SK-N-SH treated with all-trans-retinoic acid at 6 μM for 48 hours (cell line): Measurements from ENCODE around the gene MAGEC3.

ENCODE experiments used
- ATAC-seq: fragments of 200-7000 bp; cut with Tn5 transposase; 3 replicates; pipeline ENCODE4 v1.9.1; 2020; ENCODE audit warnings: mild to moderate bottlenecking, moderate library complexity
- ARNTL ChIP-seq: fragments of 450-650 bp; formaldehyde crosslinking; IDR thresholded peaks from 2 replicates; pipeline ENCODE4 v1.5.0; 2020; ENCODE audit warnings: low read depth, mild to moderate bottlenecking, moderate library complexity, borderline replicate concordance
- BACH2 ChIP-seq: fragments of 250-450 bp; sonication (Bioruptor Pico); IDR thresholded peaks from 2 replicates; pipeline ENCODE4 v1.9.0; 2021; ENCODE audit warnings: mild to moderate bottlenecking, borderline replicate concordance
- ESRRG ChIP-seq: fragments of 250-450 bp; sonication (Bioruptor Pico); IDR thresholded peaks from 2 replicates; pipeline ENCODE4 v1.6.1; 2021; ENCODE audit warnings: mild to moderate bottlenecking
- GLIS3 ChIP-seq: fragments of 250-450 bp; sonication (Bioruptor Pico); IDR thresholded peaks from 2 replicates; pipeline ENCODE4 v1.5.0; 2020; ENCODE audit warnings: mild to moderate bottlenecking, moderate library complexity
- OSR1 ChIP-seq: fragments of 250-450 bp; sonication (Bioruptor Pico); IDR thresholded peaks from 2 replicates; pipeline ENCODE4 v1.8.0; 2022; ENCODE audit warnings: moderate library complexity, mild to moderate bottlenecking, inconsistent platforms
- PPARA ChIP-seq: fragments of 250-450 bp; sonication (Bioruptor Pico); IDR thresholded peaks from 2 replicates; pipeline ENCODE4 v1.5.0; 2020; ENCODE audit warnings: mild to moderate bottlenecking, borderline replicate concordance
- RARB ChIP-seq: fragments of 250-450 bp; sonication (Bioruptor Pico); IDR thresholded peaks from 2 replicates; pipeline ENCODE4 v1.8.0; 2021; ENCODE audit warnings: mild to moderate bottlenecking, moderate library complexity
- SNAI2 ChIP-seq: fragments of 250-450 bp; sonication (Bioruptor Pico); IDR thresholded peaks from 2 replicates; pipeline ENCODE4 v1.5.0; 2020; ENCODE audit warnings: mild to moderate bottlenecking, moderate library complexity
- TCF4 ChIP-seq: fragments of 250-450 bp; sonication (Bioruptor Pico); IDR thresholded peaks from 2 replicates; pipeline ENCODE4 v1.8.0; 2021; ENCODE audit warnings: mild to moderate bottlenecking, moderate library complexity, borderline replicate concordance
- ZFP3 ChIP-seq: fragments of 250-450 bp; sonication (Bioruptor Pico); IDR thresholded peaks from 2 replicates; pipeline ENCODE4 v1.5.0; 2020; ENCODE audit warnings: mild to moderate bottlenecking, moderate library complexity
- ZFP30 ChIP-seq: fragments of 450-650 bp; formaldehyde crosslinking; IDR thresholded peaks from 2 replicates; pipeline ENCODE4 v1.5.0; 2022; ENCODE audit warnings: mild to moderate bottlenecking, moderate library complexity
- ZNF565 ChIP-seq: fragments of 450-650 bp; formaldehyde crosslinking; conservative IDR thresholded peaks from 2 replicates; pipeline ENCODE4 v1.5.0; 2020; ENCODE audit warnings: low read depth, mild to moderate bottlenecking, moderate library complexity
- ZNF70 ChIP-seq: fragments of 450-650 bp; formaldehyde crosslinking; IDR thresholded peaks from 2 replicates; pipeline ENCODE4 v1.5.0; 2020; ENCODE audit warnings: mild to moderate bottlenecking, moderate library complexity
- ZNF8 ChIP-seq: fragments of 450-650 bp; formaldehyde crosslinking; IDR thresholded peaks from 2 replicates; pipeline ENCODE4 v1.5.0; 2020; ENCODE audit warnings: mild to moderate bottlenecking, moderate library complexity
- TF ChIP-seq, protein P1 (sequence below): fragments of 250-450 bp; sonication (Bioruptor Pico); IDR thresholded peaks from 2 replicates; pipeline ENCODE4 v1.5.1; 2020; ENCODE audit warnings: low read depth, mild to moderate bottlenecking, moderate library complexity
- TF ChIP-seq, protein P2 (sequence below): fragments of 250-450 bp; sonication (Bioruptor Pico); IDR thresholded peaks from 2 replicates; pipeline ENCODE4 v1.8.0; 2021; ENCODE audit warnings: low read depth, mild to moderate bottlenecking, moderate library complexity, borderline replicate concordance
- TF ChIP-seq, protein P3 (sequence below): fragments of 250-450 bp; sonication (Bioruptor Pico); IDR thresholded peaks from 2 replicates; pipeline ENCODE4 v1.5.1; 2021; ENCODE audit warnings: mild to moderate bottlenecking, moderate library complexity
- TF ChIP-seq, protein P4 (sequence below): fragments of 250-450 bp; sonication (Bioruptor Pico); IDR thresholded peaks from 2 replicates; pipeline ENCODE4 v1.8.0; 2020; ENCODE audit warnings: mild to moderate bottlenecking, moderate library complexity, borderline replicate concordance

MAGEC3 gene

DNA sequence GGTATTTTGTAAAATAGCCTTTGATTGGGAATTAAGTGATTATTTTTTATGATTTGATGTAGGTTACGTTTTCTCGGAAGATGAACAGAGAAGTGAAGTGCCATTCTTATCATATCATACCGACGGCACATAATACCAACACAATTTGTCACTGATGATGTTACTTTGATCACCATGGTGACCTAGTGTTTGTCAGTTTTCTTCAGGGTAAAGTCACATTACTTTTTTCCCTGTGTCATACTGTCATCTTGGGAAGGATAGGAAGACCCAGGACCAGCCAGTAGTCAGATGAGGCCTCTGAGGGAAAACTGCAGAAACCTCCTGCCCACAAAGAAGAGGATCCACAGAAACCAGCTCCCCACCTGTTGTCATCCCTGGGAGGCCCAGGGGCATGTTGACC, 64.2 kb downstream of the MAGEC3 start:
- TF ChIP-seq PPARA (CRISPR knock-in tag) (no peak), ZNF70 (CRISPR knock-in tag) (no peak), SNAI2 (CRISPR knock-in tag) (no peak)
- TF ChIP-seq, protein P1, sequence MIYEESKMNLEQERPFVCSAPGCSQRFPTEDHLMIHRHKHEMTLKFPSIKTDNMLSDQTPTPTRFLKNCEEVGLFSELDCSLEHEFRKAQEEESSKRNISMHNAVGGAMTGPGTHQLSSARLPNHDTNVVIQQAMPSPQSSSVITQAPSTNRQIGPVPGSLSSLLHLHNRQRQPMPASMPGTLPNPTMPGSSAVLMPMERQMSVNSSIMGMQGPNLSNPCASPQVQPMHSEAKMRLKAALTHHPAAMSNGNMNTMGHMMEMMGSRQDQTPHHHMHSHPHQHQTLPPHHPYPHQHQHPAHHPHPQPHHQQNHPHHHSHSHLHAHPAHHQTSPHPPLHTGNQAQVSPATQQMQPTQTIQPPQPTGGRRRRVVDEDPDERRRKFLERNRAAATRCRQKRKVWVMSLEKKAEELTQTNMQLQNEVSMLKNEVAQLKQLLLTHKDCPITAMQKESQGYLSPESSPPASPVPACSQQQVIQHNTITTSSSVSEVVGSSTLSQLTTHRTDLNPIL (CRISPR knock-in tag): no peak
- ATAC-seq: no peak

DNA sequence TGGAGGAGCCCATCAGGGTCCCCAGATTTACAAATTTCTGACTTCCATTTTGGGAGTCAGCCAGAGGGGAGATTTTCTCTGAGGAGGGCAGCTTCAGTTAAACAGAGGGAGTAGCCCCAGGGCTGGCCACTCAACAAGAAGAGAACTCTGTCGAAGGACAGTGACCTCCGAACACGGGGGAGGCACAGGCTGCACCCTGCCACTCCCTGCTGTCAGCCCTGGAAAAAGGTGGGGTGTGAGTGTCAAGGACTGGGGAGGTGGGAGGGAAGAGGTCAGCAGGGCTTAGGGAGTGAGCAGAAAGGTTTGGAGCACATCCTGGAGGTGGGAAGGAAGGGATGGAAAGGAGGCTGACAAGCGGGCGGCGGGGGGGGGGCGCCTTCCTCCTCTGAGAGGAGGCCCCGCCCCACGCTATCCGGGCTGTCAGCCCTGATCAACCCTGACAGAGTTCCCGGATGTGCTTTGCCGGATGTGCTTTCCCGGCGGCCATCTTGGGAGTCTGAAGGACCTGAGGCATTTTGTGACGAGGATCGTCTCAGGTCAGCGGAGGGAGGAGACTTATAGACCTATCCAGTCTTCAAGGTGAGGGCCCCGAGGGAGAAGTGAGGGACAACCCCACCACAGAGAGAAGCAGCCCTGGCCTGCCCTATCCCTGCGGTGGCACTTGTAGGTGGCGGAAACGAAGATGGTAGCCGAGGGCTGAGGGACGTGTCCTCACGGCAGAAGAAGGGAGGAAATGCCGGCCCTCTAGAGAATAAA, 65.5 kb downstream of the MAGEC3 start, which contains the start of gene MAGEC1:
Gene MAGEC1 (plus strand): TSS at position 495 of the 756 bp plus-strand sequence. CDS start 1,179 bp downstream, outside the sequence.
- ATAC-seq: peak; percentile 96
- TF ChIP-seq ZNF70 (CRISPR knock-in tag): no peak
- no peak for TF ChIP-seq ZFP3 (CRISPR knock-in tag)
- TF ChIP-seq, protein P2, sequence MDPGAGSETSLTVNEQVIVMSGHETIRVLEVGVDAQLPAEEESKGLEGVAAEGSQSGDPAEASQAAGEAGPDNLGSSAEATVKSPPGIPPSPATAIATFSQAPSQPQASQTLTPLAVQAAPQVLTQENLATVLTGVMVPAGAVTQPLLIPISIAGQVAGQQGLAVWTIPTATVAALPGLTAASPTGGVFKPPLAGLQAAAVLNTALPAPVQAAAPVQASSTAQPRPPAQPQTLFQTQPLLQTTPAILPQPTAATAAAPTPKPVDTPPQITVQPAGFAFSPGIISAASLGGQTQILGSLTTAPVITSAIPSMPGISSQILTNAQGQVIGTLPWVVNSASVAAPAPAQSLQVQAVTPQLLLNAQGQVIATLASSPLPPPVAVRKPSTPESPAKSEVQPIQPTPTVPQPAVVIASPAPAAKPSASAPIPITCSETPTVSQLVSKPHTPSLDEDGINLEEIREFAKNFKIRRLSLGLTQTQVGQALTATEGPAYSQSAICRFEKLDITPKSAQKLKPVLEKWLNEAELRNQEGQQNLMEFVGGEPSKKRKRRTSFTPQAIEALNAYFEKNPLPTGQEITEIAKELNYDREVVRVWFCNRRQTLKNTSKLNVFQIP (CRISPR knock-in tag): no peak
- no peak for TF ChIP-seq RARB
- no peak for TF ChIP-seq GLIS3
- TF ChIP-seq, protein P1 (CRISPR knock-in tag): no peak
- TF ChIP-seq OSR1 (CRISPR knock-in tag): no peak
- TF ChIP-seq ARNTL: no peak
- no peak for TF ChIP-seq TCF4 (CRISPR knock-in tag)
- TF ChIP-seq, protein P3, sequence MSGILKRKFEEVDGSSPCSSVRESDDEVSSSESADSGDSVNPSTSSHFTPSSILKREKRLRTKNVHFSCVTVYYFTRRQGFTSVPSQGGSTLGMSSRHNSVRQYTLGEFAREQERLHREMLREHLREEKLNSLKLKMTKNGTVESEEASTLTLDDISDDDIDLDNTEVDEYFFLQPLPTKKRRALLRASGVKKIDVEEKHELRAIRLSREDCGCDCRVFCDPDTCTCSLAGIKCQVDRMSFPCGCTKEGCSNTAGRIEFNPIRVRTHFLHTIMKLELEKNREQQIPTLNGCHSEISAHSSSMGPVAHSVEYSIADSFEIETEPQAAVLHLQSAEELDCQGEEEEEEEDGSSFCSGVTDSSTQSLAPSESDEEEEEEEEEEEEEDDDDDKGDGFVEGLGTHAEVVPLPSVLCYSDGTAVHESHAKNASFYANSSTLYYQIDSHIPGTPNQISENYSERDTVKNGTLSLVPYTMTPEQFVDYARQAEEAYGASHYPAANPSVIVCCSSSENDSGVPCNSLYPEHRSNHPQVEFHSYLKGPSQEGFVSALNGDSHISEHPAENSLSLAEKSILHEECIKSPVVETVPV (CRISPR knock-in tag): no peak

DNA sequence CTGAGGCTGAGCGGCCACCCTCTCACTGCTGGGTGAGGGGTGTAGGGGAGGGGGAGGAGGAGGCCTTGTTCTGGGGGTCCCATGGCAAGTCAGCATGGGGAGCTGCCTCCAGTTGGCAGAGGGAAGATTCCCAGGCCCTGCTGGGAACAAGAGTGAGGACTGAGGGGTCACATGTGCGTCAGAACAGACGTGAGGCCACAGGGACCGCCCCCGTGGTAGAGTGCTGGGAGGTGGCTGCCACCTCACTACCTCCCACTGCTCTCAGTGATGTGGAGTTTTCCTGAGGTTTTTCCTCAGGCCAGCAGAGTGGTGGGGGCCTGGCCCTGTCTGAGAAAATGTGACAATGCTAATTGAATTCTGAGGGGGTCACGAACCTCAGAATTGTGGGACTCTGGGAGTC, 66.1 kb downstream of the MAGEC3 start:
- TF ChIP-seq, protein P1 (CRISPR knock-in tag): no peak
- TF ChIP-seq GLIS3: no peak
- TF ChIP-seq BACH2 (CRISPR knock-in tag): no peak
- no peak for TF ChIP-seq ZNF8
- TF ChIP-seq ESRRG: no peak
- ATAC-seq: peak; percentile 74

DNA sequence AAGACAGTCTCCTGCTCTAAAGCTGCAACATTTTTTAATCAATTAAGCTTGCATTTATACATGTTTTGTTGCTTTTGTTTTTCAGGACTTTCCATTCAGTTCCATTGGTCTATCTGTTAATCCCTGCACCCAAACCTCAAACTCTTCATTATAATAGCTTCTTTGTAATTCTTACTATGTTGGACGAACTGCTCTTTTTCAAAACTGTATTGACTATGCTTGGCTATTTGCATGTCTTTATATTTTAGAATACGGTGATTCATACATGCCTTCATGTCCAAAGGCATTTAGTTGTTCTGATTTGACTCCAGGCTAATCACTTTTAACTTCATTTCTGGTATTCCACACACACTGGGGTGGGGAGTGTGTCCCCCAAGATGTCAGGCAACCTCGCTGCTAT, 79.7 kb downstream of the MAGEC3 start:
- ATAC-seq: no peak
- TF ChIP-seq ZFP30 (CRISPR knock-in tag): no peak
- TF ChIP-seq, protein P1 (CRISPR knock-in tag): no peak
- TF ChIP-seq ZFP3 (CRISPR knock-in tag): no peak
- no peak for TF ChIP-seq PPARA (CRISPR knock-in tag)
- no peak for TF ChIP-seq ZNF565 (CRISPR knock-in tag)
- no peak for TF ChIP-seq ARNTL
- TF ChIP-seq, protein P4, sequence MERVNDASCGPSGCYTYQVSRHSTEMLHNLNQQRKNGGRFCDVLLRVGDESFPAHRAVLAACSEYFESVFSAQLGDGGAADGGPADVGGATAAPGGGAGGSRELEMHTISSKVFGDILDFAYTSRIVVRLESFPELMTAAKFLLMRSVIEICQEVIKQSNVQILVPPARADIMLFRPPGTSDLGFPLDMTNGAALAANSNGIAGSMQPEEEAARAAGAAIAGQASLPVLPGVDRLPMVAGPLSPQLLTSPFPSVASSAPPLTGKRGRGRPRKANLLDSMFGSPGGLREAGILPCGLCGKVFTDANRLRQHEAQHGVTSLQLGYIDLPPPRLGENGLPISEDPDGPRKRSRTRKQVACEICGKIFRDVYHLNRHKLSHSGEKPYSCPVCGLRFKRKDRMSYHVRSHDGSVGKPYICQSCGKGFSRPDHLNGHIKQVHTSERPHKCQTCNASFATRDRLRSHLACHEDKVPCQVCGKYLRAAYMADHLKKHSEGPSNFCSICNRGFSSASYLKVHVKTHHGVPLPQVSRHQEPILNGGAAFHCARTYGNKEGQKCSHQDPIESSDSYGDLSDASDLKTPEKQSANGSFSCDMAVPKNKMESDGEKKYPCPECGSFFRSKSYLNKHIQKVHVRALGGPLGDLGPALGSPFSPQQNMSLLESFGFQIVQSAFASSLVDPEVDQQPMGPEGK: no peak
